Stimulated activated CD4-positive, alpha-beta T cell treated with anti-CD3 and anti-CD28 coated beads, Interleukin-15, amount 100 ng/mL, for 24 hours (primary cell): Measurements from ENCODE around the gene RPL34.

Source experiments
- DNase-seq: peaks from one replicate; pipeline ENCODE4 v3.0.0-alpha.2; 2020

The RPL34 gene

DNA sequence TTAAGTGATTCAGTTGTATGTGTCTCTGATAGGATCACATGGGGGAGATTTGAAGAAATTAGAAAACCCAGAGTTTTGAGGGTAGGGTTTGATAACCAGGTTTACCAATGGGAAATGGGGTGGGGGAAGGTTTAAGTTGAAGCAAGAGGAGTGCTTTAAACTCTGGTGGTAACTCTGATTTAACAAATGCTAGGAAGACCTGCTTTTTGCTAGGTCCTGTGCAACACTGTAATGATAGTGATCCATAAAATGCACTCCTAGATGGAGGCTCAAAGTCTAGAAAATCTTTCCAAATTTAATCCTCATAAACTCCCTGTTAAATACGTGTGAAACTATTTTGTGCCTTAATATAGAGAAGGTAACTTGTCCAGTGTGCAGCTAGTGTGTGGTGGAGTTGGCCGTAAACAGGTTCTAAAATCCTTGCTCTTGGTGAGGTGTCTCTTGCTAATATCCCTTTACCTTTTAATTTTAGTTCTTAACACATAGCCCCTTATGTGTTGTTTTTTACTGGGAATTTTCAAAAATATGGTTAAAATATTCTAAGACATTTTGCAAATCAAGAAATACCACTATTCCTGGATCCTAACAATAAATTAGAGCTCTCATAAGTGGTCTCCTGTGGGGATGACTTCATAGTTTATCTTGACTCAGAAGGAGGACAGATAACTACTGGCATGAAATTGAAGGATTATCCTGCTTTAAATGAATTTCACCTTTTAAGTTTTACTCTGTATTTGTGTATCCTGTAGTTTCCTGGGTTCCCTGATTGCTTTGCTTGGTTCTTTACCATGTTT is 4.1 kb downstream of the RPL34 start:
- DNase-seq = no peak

DNA sequence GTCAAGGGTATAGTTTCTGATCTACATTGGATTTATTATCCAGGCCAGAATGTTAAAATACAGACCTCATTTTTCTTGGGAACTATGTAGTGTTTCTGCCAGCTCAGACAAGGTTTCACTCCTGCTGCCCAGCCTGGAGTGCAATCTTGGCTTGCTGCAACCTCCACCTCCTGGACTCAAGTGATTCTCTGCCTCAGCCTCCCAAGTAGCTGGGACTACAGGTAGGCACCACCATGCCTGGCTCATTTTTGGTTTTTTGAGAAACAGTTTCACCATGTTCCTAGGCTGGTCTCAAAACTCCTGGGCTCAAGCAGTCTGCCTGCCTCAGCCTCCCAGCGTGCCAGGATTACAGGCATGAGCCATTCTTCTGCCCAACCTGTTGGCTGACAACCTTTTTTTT is 5.7 kb downstream of the RPL34 start:
- no peak for DNase-seq

DNA sequence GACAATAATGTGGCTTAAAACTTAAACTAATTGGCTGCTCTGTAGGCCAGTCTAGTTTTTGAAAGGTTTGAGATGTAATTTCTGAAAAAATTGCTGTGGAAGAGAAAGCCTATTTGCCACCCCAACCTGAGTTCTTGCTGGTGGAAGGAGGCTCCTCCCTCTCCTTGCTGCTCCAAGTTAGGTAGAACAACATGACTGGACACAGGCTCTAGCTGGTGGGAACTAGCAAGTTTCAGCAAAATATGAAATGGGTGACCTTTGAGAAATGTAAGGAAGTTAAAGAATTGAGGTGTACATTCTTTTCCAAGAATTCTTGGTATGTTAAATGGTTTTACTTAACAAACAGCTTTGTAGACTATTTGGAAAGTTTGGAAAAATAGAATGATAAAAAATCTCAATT is 8.0 kb downstream of the RPL34 start:
- no peak for DNase-seq

DNA sequence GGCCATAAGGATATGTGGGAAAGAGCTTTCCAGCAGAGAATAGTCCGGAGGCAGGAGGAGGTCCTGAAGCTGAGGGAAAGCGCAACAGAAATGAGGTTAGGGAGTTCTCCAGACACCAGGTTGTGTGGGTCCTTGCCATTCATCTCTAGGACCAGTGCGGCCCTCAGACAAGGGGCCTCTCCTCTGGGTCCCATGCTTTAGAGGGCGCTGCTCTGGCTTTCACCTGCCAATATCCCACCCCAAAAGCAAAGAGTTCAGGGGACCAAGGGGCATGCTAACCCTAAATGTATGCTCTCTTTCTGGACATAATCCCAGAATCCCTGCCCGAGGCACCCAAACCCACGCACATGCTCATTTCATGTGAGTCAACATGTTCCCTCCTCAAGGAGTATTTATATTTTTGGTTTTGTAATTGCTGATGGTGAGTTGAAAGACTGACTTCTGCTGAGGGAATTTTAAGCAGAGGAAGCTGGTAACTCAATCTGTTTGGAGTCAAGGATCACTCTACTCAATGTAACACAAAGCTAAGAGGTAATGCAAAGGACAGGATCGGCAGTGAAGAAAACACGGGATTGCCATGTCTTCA is 14.8 kb downstream of the RPL34 start:
- DNase-seq = no peak

DNA sequence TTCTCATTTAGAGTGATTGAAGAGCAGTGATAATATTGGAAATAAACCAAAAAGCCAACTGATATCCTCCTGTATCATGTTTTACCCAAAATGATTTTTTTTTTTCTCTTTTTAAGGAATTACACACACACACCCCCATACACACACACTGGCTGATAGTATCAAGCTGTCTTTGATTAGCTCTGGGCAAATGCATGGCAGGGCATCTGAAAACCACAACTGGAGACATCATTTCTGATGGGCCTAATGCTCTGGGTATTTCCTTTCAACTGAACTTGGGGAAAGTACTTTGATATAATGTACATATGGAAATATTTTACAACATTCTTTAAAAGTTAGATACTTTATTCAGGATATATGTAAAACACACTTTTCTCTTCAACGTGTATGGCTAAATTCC is 15.9 kb downstream of the RPL34 start:
- no peak for DNase-seq

DNA sequence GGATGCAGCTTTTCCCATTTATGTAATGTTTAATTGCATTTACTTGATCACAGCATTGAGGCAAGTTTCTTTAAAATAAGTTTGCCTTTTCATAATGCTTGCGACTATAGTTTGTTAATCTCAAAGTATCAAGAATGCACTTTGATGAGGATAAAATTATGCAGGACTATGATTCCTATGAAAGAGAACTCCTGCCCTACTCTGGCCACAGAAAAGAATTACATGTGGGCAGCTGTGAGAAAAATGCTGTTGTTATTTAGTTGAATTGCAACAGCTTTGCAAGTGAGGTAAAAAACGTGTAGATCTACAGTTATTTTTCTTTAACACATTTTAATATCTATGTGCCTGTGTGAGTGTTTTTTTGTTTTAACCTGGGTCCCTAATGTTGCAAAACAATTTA is 17.5 kb downstream of the RPL34 start:
- DNase-seq = no peak

DNA sequence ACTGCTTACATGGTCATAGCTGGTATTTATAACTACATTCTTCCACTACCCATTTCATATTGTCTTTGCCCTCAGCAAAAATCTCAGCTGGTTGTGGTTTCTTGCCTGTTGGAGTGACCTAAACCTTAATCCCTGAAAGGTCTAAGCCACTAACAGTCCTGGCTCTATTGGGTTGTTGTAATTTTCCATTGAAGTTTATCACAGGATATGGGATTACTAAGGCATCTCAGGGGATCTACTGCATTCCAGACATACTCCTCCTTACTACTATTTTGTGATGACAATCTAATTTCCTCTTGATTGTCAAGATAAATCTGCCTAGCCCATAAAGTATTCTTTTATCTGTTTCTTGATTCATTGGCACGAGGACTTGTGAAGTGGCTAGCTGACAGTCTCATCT is 23.9 kb downstream of the RPL34 start:
- no peak for DNase-seq

DNA sequence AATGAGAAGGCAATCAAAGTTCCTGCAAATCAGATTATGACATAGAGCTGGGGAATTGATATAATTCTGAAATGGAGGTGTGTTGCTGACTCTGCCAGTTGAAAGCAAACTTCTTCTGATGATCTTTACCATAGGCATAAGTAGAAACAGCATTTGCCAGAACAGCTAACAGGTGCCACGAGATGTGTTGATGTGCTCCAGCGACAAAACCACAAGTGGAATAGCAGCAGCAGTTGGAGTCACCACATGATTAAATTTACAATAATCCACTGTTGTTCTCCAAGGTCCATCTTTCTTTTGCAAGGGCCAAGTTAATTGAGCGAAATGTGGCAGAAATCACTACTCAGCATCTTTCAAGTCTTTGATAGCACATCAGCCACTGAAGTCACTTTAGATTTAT is 26.3 kb downstream of the RPL34 start:
- DNase-seq = no peak

DNA sequence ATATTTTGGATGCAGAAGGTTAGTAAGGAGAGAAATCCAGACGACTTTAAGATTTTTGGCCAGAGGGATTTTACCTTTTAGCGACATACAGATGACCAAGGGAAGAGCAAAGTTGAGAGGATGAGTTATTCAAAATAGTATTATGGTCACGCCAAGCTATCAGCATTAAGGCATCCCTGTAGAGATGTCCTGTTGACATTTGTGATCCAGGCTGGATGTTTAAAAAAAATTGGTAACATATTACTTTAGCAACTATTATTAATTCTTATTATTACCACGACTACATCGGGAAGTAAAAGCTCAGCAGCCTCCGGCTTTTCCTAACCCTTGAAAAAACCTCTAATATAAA is 29.5 kb downstream of the RPL34 start:
- DNase-seq = no peak

DNA sequence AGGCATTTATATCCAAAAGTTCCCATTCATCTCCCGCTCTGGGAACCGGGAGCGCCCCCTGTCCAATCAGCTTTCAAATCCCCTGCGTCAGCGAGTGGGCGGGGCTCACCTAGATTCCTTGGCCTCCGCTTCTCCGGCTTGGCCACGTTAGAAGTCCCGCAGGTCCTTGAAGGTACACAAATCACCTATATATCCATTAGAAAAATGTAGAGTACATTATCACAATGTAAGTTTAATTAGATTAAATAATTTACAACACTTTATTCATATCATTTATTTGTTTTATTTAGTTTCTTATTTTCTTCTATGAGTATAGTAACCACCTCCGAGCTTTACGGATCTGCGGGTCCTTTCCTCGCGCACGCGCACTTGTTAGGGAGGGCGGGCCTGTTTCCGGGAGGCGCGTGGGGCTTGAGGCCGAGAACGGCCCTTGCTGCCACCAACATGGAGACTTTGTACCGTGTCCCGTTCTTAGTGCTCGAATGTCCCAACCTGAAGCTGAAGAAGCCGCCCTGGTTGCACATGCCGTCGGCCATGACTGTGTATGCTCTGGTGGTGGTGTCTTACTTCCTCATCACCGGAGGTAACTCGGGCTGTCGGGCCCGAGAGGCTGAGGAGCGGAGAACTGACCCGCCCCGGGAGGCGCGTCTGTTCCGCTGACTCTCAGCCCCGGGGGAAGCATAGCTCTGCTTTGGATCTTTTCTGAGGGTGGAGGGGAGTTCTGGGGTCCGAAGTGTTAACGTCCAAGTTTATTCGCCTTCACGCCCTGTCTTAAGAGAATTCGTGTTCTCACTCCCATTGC is 30.0 kb downstream of the RPL34 start, which contains the start of gene OSTC:
TSS of gene OSTC (plus strand) at position 388 of the 802 bp plus-strand sequence. CDS start at position 445, 57 bp downstream.
- DNase-seq = peak; percentile 94

DNA sequence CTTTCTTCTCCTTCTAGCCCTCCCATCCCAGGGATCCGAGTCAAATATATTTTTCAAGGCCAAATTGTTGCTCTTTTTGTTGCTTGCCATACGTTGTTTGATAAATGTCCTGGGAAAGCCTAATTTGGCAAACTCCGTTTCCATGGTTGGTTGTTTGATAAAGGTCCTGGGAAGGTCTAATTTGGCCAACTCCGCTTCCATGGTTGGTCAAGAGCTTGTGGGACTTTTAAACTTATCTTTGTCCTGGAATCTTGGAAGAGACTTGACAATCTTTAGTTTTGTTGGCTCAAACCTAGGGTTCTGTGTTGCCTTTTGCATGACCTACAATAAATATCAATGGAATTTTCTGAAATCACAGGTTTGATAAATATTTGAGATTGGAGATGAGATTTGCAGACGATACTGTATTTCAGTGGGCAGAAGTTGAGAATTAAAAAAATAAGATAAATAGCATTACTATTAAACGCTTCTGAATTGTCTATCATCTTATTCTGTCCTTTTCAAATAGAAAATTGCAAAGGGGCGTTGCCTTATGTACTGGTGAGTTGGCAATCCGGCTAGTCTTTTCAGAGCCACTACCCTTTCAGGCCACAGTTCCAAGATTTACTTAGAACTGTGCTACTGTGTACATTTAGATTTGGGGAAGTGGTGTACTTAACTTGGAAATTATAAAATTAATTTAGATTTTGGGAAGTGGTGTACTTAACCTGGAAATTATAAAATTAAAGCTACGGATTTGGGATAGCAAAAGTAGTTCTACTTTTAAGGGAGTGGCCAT is 30.8 kb downstream of the RPL34 start:
- DNase-seq = no peak

DNA sequence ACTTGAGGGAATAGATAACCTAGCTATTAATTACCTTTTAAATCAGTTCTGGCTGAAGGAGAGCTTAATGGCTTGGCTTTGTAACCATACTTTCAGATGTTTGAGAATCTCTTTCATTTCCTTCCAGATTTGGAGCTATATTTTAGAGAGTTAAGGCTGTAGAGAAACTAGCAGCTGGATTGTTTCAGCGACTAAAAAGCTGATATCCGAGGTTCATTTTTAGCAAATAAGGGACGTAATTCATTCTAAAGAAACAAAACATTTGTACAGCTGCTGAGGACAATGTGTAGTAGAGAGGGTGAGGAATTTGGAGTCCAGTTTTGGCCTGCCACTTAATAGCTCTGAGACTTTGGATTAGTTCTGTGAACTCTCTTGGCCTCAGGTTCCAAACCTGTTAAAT is 42.3 kb downstream of the RPL34 start:
- no peak for DNase-seq

DNA sequence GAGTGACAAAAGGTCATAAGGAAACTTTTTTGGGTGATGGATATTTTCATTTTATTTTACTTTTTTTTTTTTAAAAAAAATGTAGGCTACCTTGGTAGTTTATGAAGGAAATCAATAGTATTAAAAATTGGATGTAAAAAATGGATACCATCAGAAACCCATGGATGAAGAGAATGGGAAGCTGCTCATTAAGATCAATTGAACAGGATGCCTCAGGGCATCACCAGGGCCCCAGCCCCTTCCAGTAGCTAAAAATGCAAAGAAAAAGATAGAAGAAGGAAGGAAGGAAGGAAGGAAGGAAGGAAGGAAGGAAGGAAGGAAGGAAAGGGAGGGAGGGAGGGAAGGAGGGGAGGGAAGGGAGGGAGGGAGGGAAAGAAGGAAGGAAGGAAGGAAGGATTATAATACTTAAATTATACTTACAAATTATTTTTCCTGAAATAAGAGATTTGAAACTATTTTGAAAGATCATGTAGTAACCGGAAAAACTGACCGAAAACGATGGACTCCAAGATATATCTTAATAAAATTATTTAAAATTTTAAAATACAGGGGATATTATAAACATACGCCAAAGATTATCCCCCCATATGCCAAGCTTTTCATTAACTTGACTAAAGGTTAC is 54.1 kb downstream of the RPL34 start:
- no peak for DNase-seq
